GM12872 (cell line): ENCODE measurements around the gene RTL9.

Experiments
- TF ChIP-seq, protein P1 (sequence below): IDR thresholded peaks from 3 replicates; pipeline ENCODE4 v1.5.1; 2011; ENCODE audit warnings: low read depth, mild to moderate bottlenecking, low read length, moderate library complexity; ENCODE audit not compliant: insufficient read depth

RTL9 gene

DNA sequence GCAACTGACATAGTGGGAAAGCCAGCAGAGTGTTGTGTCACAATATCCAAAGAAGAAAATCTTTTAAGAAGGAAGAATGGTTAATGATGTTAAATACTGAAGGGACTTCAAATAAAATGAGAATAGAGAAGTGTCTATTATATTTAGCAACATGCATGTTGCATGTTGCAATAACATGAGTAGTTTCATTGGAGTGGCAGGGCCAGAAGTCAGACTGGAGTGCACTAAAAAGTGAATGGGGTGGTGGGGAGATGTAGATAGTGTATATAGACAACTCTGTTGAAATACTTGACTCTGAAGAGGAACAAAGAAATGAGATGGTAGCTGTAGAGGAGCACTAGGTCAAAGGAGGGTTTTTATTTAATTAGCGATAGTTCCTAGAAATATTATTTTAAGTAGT, 31.3 kb upstream of the RTL9 start:
- TF ChIP-seq, protein P1, sequence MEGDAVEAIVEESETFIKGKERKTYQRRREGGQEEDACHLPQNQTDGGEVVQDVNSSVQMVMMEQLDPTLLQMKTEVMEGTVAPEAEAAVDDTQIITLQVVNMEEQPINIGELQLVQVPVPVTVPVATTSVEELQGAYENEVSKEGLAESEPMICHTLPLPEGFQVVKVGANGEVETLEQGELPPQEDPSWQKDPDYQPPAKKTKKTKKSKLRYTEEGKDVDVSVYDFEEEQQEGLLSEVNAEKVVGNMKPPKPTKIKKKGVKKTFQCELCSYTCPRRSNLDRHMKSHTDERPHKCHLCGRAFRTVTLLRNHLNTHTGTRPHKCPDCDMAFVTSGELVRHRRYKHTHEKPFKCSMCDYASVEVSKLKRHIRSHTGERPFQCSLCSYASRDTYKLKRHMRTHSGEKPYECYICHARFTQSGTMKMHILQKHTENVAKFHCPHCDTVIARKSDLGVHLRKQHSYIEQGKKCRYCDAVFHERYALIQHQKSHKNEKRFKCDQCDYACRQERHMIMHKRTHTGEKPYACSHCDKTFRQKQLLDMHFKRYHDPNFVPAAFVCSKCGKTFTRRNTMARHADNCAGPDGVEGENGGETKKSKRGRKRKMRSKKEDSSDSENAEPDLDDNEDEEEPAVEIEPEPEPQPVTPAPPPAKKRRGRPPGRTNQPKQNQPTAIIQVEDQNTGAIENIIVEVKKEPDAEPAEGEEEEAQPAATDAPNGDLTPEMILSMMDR = no peak

DNA sequence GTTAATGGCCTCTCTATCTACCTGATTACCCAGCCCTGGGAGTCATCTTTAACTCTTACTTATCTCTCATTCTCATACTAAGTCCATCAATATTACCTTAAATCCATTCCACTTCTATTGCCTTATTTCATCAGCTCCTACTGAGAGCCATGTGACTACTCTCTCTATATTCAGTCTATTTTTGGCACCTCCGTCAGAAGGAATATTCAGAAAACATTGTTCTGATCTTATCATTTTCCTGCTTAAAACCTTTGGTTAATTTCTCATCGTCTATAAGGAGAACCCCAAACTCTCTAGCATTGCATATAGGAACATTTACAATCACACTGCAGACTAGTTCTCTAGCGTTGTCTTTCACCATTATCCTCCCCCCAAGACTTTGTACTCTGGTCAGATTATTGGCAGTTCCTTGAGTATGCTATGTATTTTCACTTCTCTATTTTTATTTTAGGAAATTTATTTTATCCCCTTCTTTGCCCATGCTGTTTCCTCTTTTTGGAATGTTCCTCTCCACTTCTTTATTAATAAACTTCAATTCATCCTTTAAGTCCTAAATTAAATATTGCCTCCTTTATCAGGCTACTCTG, 27.1 kb upstream of the RTL9 start:
- TF ChIP-seq, protein P1 = no peak

DNA sequence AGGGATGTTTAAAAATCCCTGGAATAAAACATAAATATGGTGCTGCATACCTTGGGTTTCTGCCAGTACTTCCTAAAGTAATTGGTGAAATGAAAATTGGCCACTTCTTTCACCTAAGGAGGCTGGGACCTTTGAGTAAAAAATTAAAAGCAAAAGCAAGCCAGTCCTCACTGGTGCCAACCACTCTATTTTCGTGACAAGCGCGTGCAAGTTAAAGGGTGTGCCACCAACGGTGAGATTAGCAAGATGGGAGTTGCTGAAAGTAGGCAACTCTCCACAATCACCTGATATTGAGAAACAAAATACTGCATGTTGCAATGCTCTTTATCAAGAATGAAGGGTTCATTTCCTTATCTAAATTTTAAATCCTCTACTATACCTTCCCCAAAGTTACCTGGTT, 19.7 kb upstream of the RTL9 start:
- TF ChIP-seq, protein P1 = no peak

DNA sequence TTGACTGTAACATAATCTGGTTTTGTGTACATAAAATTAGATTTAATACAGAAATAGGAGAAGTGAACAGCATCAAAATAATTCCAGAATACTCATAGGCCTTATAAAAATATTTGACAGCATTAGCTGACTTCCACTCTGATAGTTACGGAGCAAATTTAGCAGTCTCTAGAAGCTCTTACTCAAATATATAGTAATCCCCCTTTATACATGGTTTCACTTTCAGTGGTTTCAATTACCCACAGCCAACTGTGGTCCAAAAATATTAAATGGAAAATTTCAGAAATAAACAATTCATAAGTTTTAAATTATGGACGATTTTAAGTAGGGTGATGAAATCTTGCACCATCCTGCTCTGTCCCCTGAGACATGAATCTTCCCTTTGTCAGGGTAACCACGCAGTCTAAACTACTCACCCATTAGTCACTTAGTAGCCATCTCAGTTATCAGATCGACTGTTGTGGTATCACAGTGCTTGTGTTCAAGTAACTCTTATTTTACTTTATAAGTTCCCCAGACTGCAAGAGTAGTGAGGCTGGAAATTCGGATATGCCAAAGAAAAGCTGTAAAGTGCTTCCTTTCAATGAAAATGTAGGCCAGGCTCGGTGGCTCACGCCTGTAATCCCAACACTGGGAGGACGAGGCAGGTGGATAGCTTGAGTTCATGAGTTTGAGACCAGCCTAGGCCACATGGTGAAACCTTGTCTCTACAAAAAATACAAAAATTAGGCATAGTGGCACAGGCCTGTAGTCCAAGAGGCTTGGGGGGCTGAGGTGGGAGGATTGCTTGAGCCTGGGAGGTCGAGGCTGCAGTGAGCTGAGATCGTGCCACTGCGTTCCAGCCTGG, 17.2 kb upstream of the RTL9 start:
- TF ChIP-seq, protein P1 = no peak

DNA sequence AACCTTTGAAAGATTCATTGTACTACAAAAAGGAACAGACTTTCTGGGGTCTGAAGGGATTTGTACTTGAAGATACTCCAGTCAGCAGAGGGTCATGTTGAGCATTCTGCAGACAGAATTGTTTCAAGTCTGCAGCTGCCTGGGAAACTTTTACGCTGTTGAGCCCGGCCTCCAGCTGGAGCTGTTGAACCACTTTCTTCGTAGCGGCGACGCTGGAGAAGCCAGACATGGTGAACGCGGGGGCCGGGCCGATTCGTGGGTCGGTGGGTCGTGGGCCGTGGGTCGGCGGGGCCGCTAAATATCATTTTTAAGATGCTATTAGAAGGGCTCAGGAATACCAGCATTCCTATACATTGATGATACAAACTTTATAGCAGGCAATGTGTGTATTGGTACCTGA, 12.0 kb upstream of the RTL9 start:
- TF ChIP-seq, protein P1 = no peak

DNA sequence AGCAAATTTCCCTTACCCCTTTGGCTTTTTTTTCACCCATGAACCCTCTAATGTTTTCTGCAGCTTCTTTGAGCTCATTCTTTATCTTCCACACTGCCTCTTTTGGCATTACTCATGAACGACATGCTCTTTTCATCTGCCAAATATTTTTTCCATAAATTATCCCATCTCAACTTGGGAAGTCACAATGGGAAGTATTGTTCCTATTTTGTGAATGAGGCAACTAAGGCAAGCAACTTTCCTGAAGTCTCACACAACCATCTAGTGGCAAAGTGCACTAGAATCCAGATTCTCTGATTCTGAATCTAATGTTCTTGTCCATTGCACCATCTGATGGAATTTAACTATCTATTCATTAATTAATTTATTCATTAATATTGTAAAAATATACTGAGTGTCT, 625 bp downstream of the RTL9 start:
- TF ChIP-seq, protein P1 = no peak

DNA sequence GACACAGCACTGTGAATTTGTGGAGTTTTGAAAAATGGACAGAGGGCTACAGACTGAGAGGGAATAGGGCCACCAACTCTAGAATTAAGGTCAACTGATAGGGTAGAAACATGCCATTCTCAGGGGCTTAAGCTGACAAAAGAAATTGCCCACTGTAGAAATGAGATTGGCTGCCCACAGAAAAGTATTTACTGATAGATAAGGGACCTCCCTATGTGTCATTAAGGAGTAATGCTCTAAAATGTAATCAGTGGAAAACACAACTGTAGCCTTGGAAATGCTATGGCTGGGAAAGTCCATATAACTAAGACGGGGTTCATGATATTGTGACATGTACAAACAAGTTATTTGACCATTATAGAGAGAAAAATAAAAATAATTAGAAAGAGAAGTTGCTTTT, 4.6 kb downstream of the RTL9 start:
- TF ChIP-seq, protein P1 = no peak
